Measurements from ENCODE around the gene EBF4. TPM values are rescaled to one million over a fixed set of nuclear protein-coding genes. Genes with fewer than 3 reads are reported as not detected.
A peak's percentile ranks its signal among the peaks of the same experiment; 100 is the strongest.

The EBF4 gene
- total RNA-seq, 1 donor from 2014 or later, result 1.3 TPM

DNA sequence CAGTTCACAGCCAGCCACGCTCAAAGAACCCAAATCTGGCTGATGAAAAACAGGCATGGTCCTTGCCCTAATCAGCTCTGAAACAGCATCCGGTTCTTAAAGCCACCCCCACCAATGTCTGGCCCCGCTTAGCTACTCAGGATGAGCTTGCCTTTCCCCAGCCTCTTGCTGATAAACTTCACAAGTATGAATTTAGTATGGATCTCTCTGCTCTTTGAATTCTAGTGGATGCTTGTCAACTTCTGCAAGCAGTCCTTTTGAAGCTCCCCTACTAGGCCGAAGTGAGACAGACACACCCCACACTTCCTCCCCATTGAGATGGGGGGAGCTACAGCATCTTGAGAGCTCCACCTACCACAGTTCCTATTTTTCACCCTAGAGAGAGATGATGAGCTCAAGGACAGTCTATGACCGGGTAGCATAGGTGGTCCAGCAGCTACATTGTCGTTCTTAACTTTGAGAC, 36.7 kb downstream of the EBF4 start:
- Histone ChIP-seq H3K4me3 (ENCODE audit: low read depth, low read length) (no peak overlapping the region), H3K36me3 (ENCODE audit: control insufficient read depth, insufficient read depth, low read length) (no peaks in the 10 kb centered on the region), H3K27me3 (ENCODE audit: control insufficient read depth, insufficient read depth, low read length) (peaks cover 2% of the 10 kb centered on the region)
- TF ChIP-seq, protein P1, sequence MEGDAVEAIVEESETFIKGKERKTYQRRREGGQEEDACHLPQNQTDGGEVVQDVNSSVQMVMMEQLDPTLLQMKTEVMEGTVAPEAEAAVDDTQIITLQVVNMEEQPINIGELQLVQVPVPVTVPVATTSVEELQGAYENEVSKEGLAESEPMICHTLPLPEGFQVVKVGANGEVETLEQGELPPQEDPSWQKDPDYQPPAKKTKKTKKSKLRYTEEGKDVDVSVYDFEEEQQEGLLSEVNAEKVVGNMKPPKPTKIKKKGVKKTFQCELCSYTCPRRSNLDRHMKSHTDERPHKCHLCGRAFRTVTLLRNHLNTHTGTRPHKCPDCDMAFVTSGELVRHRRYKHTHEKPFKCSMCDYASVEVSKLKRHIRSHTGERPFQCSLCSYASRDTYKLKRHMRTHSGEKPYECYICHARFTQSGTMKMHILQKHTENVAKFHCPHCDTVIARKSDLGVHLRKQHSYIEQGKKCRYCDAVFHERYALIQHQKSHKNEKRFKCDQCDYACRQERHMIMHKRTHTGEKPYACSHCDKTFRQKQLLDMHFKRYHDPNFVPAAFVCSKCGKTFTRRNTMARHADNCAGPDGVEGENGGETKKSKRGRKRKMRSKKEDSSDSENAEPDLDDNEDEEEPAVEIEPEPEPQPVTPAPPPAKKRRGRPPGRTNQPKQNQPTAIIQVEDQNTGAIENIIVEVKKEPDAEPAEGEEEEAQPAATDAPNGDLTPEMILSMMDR (IDR thresholded peaks at IDR 0.05; ENCODE audit: insufficient read depth, low read length, severe bottlenecking), result no peak
- DNase-seq (ENCODE audit: low read depth) (no peak), FAIRE-seq (no peak)

DNA sequence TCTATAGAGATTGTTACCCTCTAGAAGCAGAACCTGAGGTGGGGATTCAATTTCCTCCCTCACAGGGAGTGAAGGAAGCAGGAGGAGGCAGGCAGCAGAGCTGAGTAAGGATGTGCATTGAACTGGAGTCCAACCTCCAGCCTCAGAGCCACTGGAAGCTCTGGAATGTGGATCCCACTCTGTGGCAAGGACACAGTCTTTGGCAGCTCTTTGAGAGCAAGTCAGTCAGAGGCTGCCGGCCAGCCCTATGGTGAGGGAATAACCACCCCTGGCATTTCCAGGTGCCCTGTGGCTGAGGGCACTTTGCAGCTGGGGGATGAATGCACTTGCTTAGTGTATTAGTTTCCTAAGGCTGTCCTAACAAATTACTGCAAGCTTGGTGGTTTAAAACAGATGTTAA, 37.2 kb downstream of the EBF4 start:
- peak; percentile 64 for FAIRE-seq
- peaks cover 2% of the 10 kb centered on the region for H3K27me3 ChIP-seq (ENCODE audit: control insufficient read depth, insufficient read depth, low read length)
- DNase-seq (ENCODE audit: low read depth), result no peak
- no peak overlapping the region for H3K4me3 ChIP-seq (ENCODE audit: low read depth, low read length)
- no peaks in the 10 kb centered on the region for H3K36me3 ChIP-seq (ENCODE audit: control insufficient read depth, insufficient read depth, low read length)
- TF ChIP-seq, protein P1 (IDR thresholded peaks at IDR 0.05; ENCODE audit: insufficient read depth, low read length, severe bottlenecking), result no peak

DNA sequence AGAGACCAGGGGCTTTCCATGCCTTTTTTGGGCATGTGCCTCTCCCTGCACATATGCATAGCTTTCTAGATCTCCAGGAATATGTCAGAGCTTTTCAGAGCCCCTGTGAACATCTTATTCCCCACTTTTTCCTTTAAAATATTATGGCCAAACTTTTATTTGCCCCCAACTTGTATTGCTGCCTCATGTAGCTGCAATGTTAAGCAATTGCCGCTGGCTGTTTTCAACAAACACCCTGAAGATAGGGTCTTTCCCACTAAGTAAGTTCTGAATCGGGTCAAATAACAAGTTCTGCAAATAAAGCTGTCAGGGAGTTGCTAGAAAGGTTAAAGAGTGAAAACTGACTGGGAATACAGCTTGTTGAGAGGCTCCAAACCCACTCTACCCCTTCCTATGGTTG, 42.3 kb downstream of the EBF4 start:
- TF ChIP-seq, protein P1 (IDR thresholded peaks at IDR 0.05; ENCODE audit: insufficient read depth, low read length, severe bottlenecking), result no peak
- Histone ChIP-seq H3K36me3 (ENCODE audit: control insufficient read depth, insufficient read depth, low read length) (no peaks in the 10 kb centered on the region), H3K27me3 (ENCODE audit: control insufficient read depth, insufficient read depth, low read length) (no peaks in the 10 kb centered on the region), H3K4me3 (ENCODE audit: low read depth, low read length) (no peak overlapping the region)
- FAIRE-seq (no peak), DNase-seq (ENCODE audit: low read depth) (no peak)

DNA sequence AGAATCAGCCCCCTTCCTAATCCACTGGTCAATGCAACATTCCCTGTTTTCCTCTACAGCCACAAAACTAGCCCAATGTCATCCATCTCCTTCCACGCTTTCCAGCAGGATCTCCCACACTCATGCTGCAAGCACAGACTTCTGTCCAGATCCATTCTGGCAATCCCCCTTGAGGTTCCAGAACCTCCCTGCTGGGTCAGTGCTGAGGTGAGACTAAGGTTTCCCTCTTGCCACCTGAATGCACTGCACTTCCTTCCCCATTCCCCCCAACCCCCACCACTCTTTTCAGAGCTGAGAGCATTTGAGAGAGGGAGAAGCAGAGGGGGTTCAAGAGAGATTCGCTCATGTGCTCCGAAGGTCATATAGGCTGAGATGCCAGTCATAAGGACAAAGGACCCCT, 43.9 kb downstream of the EBF4 start:
- FAIRE-seq (no peak), DNase-seq (ENCODE audit: low read depth) (no peak)
- peaks cover under 1% of the 10 kb centered on the region for H3K27me3 ChIP-seq (ENCODE audit: control insufficient read depth, insufficient read depth, low read length)
- TF ChIP-seq, protein P1 (IDR thresholded peaks at IDR 0.05; ENCODE audit: insufficient read depth, low read length, severe bottlenecking), result no peak
- no peak overlapping the region for H3K4me3 ChIP-seq (ENCODE audit: low read depth, low read length)
- no peaks in the 10 kb centered on the region for H3K36me3 ChIP-seq (ENCODE audit: control insufficient read depth, insufficient read depth, low read length)

DNA sequence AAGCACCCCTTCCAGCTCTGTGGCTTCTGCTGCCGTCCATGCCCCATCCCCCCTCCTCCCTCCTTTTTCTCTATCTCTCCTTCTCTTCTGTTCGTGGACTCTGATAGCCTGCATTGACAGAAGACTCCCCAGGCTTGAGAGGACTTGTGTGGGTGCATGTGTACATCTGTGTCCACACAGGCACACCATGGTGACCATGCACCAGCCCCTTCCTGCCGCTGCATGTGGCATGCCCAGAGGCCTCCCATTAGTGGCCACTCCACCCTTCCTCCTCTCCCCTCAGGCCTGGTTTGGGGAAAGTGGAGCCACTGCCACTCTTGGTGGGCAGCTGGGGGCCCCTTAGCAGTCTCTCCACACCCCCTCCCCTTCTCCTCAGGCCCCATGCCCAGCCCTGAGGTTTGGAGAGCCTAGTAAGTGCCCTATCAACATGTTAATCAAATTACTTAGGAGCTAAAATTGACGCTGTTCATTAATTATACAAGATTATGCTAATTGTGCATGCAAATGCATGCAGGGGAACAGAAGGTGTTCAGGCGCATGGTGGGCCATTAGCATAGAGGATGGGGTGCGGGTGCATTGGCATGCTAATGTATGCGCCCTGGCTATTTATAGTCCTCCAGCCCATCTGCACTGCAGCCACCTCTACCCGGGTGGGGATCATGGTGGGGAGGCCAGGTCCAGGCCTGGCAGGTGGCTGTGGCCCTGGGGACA, 45.9 kb downstream of the EBF4 start:
- no peak for DNase-seq (ENCODE audit: low read depth)

More for the DNA sequence above, 45.9 kb downstream of the EBF4 start:
- TF ChIP-seq, protein P1 (IDR thresholded peaks at IDR 0.05; ENCODE audit: insufficient read depth, low read length, severe bottlenecking), result no peak
- Histone ChIP-seq H3K27me3 (ENCODE audit: control insufficient read depth, insufficient read depth, low read length) (peaks cover 1% of the 10 kb centered on the region), H3K4me3 (ENCODE audit: low read depth, low read length) (no peak overlapping the region), H3K36me3 (ENCODE audit: control insufficient read depth, insufficient read depth, low read length) (no peaks in the 10 kb centered on the region)
- no peak for FAIRE-seq
